Astrocyte of the spinal cord (primary cell): ENCODE data around the gene RPS28.
"Not testable (repeated sequence)": the region's sequence is repeated elsewhere in the genome, so short reads cannot be mapped to it uniquely, and the experiment has no call there.

Experiments used
- DNase-seq: peaks from one replicate; pipeline ENCODE4 v3.0.0; 2011; ENCODE audit warnings: low read depth, low spot score
- H3K4me3 ChIP-seq: 2 replicates; pipeline ENCODE4 v1.5.1; 2011; ENCODE audit warnings: low read depth, mild to moderate bottlenecking, low read length, moderate library complexity
- CTCF ChIP-seq: IDR thresholded peaks from 2 replicates; pipeline ENCODE4 v1.5.1; 2012; ENCODE audit warnings: low read depth, mild to moderate bottlenecking, low read length, inconsistent platforms
- in situ Hi-C: cut with HindIII; loops from 2 replicates; pipeline ENCODE4 v1.10.0; 2017; ENCODE audit warnings: low sequenced_read_pairs

Gene RPS28

GRCh38 chr19:8311461-8312260, 9.6 kb upstream of the RPS28 start:
- H3K4me3 ChIP-seq, result no peak overlapping the region
- TF ChIP-seq CTCF, result no peak
- in situ Hi-C loops, result no loop called here
- no peak for DNase-seq

- H3K4me3 ChIP-seq, in situ Hi-C loops, DNase-seq: not testable (repeated sequence)
Measured at GRCh38 chr19:8314981-8315640, 6.2 kb upstream of the RPS28 start.

- TF ChIP-seq CTCF, result no peak
- no peak overlapping the region for H3K4me3 ChIP-seq
- no peak for DNase-seq
- in situ Hi-C loops, result no loop called here
Measured at GRCh38 chr19:8316351-8317125, 4.8 kb upstream of the RPS28 start.

- in situ Hi-C loops, DNase-seq, H3K4me3 ChIP-seq: not testable (repeated sequence)
Measured at GRCh38 chr19:8318835-8319234, 2.5 kb upstream of the RPS28 start.

- no peak for TF ChIP-seq CTCF
- H3K4me3 ChIP-seq, result peak overlapping the region; percentile 94
- no peak for DNase-seq
- in situ Hi-C loops, result no loop called here
Measured at GRCh38 chr19:8319807-8320520, 1.3 kb upstream of the RPS28 start.

- no peak for DNase-seq
- TF ChIP-seq CTCF, result no peak
- peak overlapping the region; percentile 94 for H3K4me3 ChIP-seq
- in situ Hi-C loops, result no loop called here
Measured at GRCh38 chr19:8320564-8321066, 681 bp upstream of the RPS28 start.

GRCh38 chr19:8321986-8322637, 816 bp downstream of the RPS28 start:
- DNase-seq, result no peak
- in situ Hi-C loops, result no loop called here
- no peak for TF ChIP-seq CTCF
- H3K4me3 ChIP-seq, result peak overlapping the region; percentile 94
